GM12878 (cell line): Measurements from ENCODE around the gene ZFHX2. TPM values are rescaled to one million over a fixed set of nuclear protein-coding genes. Genes with fewer than 3 reads are reported as not detected.

Experiments used
- ATAC-seq: fragments of 200-7000 bp; cut with Tn5 transposase; 3 replicates; pipeline ENCODE4 v1.9.1; 2020; ENCODE audit warnings: mild to moderate bottlenecking, moderate library complexity
- BruUV-seq: library from RNA; stranded (reverse); fragments of 400-500 nt; replicated peaks from 2 replicates; lab custom pipeline; 2021; lab: Mats Ljungman, UMichigan
- CTCF ChIA-PET: fragments of 300-600 bp; sonication (Branson Sonifier 250); formaldehyde crosslinking; extraction: SDS; loops from one replicate; lab custom pipeline; 2021; ENCODE audit warnings: inconsistent platforms; lab: Yijun Ruan, JAX
- POLR2A ChIA-PET: fragments of 350-600 bp; formaldehyde crosslinking; extraction: SDS; loops from one replicate; lab custom pipeline; 2021; ENCODE audit warnings: inconsistent platforms; lab: Charles Lee
- RAD21 ChIA-PET: fragments of 300-600 bp; sonication (Branson Sonifier 250); formaldehyde crosslinking; loops from one replicate; lab custom pipeline; 2023; ENCODE audit warnings: antibody characterized with exemption; ENCODE audit not compliant: unreplicated experiment; lab: Charles Lee
- SMC1A ChIA-PET: fragments of 300-600 bp; sonication (Branson Sonifier 250); formaldehyde crosslinking; loops from one replicate; lab custom pipeline; 2023; ENCODE audit not compliant: unreplicated experiment, uncharacterized antibody; lab: Charles Lee
- DNase-seq: peaks from one replicate; pipeline ENCODE4 v3.0.0-alpha.2; 2011; ENCODE audit warnings: low read depth, low spot score
- FAIRE-seq: peaks from 3 replicates; lab custom pipeline; 2011; peaks lifted over from hg19 to GRCh38; lab: Jason Lieb, UNC
- H2AFZ ChIP-seq: 2 replicates; pipeline ENCODE4 v1.6.0; 2011; ENCODE audit warnings: low read depth, low read length, control low read depth; ENCODE audit not compliant: control insufficient read depth
- H3K27ac ChIP-seq: 2 replicates; pipeline ENCODE4 v1.5.1; 2011; ENCODE audit warnings: control low read depth; ENCODE audit not compliant: control insufficient read depth, insufficient read depth
- H3K27me3 ChIP-seq, 2 experiments: replicated peaks in 1 of 2; 2 replicates each; pipeline versions ENCODE4 v1.6.0 to v1.6.1; 2011; ENCODE audit warnings: low read length in 1 of 2; ENCODE audit not compliant: control insufficient read depth in 2 of 2, insufficient read depth in 2 of 2
- H3K36me3 ChIP-seq, 2 experiments: 2 replicates each; pipeline ENCODE4 v1.5.1; 2011; ENCODE audit warnings: low read length in 1 of 2; ENCODE audit not compliant: control insufficient read depth in 2 of 2, insufficient read depth in 2 of 2
- H3K4me1 ChIP-seq: 2 replicates; pipeline ENCODE4 v1.6.1; 2011; ENCODE audit warnings: mild to moderate bottlenecking, low read length, moderate library complexity, mixed read lengths; ENCODE audit not compliant: control insufficient read depth, insufficient read depth
- H3K4me2 ChIP-seq: 2 replicates; pipeline ENCODE4 v1.6.0; 2011; ENCODE audit warnings: control low read depth; ENCODE audit not compliant: control insufficient read depth, insufficient read depth
- H3K4me3 ChIP-seq: fragments of 200-600 bp; sonication (generic); 2 replicates; pipeline ENCODE4 v1.5.1; 2016
- H3K79me2 ChIP-seq: 2 replicates; pipeline ENCODE4 v1.6.0; 2011; ENCODE audit warnings: low read length; ENCODE audit not compliant: control insufficient read depth, insufficient read depth
- H3K9ac ChIP-seq: 2 replicates; pipeline ENCODE4 v1.8.0; 2011; ENCODE audit warnings: low read length, control low read depth, mixed read lengths; ENCODE audit not compliant: control insufficient read depth, insufficient read depth
- H3K9me3 ChIP-seq: replicated peaks from 3 replicates; pipeline ENCODE4 v1.5.1; 2011; ENCODE audit warnings: mild to moderate bottlenecking, low read length; ENCODE audit not compliant: control insufficient read depth, insufficient read depth
- H4K20me1 ChIP-seq: 2 replicates; pipeline ENCODE4 v1.6.0; 2011; ENCODE audit not compliant: control insufficient read depth, insufficient read depth
- GABPA ChIP-seq: IDR thresholded peaks from 2 replicates; pipeline ENCODE4 v1.6.1; 2014; ENCODE audit warnings: antibody characterized with exemption, low read depth, mild to moderate bottlenecking, inconsistent platforms
- GATAD2B ChIP-seq: fragments of 450-650 bp; conservative IDR thresholded peaks from 2 replicates; pipeline ENCODE4 v1.6.1; 2017; ENCODE audit warnings: low read depth, mild to moderate bottlenecking, moderate library complexity
- IKZF2 ChIP-seq, 2 experiments: fragments of 450-650 bp; IDR thresholded peaks; 2 replicates each; pipeline ENCODE4 v1.6.1; 2017; ENCODE audit warnings: mild to moderate bottlenecking in 2 of 2, moderate library complexity in 2 of 2
- NR2C1 ChIP-seq: fragments of 450-650 bp; IDR thresholded peaks from 2 replicates; pipeline ENCODE4 v1.6.1; 2017; ENCODE audit warnings: antibody characterized with exemption, mild to moderate bottlenecking, moderate library complexity
- PAX8 ChIP-seq: fragments of 450-650 bp; IDR thresholded peaks from 2 replicates; pipeline ENCODE4 v1.6.1; 2017; ENCODE audit warnings: mild to moderate bottlenecking, moderate library complexity
- RUNX3 ChIP-seq: IDR thresholded peaks from 2 replicates; pipeline ENCODE4 v1.6.1; 2012; ENCODE audit warnings: low read length, inconsistent platforms
- SIN3A ChIP-seq: IDR thresholded peaks from 2 replicates; pipeline ENCODE4 v1.6.1; 2012; ENCODE audit warnings: low read depth, low read length, improper control_type of control experiment
- ZBED1 ChIP-seq: IDR thresholded peaks from 2 replicates; pipeline ENCODE4 v1.6.1; 2016; ENCODE audit warnings: borderline replicate concordance
- WGBS: methylation state at CpG from one replicate; pipeline ENCODE4 v1.1.6; 2016; ENCODE audit warnings: low lambda C conversion rate; ENCODE audit not compliant: insufficient replicate concordance, insufficient coverage; ENCODE audit errors: missing lambda C conversion rate; 5-methylcytosine and 5-hydroxymethylcytosine counted together
- in situ Hi-C: fragments of 300-500 bp; cut with MboI; formaldehyde crosslinking; loops from 9 replicates; pipeline ENCODE4 v1.14.3; 2018; ENCODE audit warnings: mixed read lengths
- intact Hi-C: fragments of 100-400 bp; cut with micrococcal nuclease; formaldehyde crosslinking; loops from one replicate; pipeline ENCODE4 v1.14.2; 2022; ENCODE audit not compliant: unreplicated experiment
- polyA plus RNA-seq, 11 experiments: library from polyadenylated mRNA; depleted of rRNA in 4 of 11; unstranded in 6 of 11; stranded (reverse) in 5 of 11; fragments of >200 nt; fragmentation: Nextera tagmentation in 4 of 11; fragmentation: Illumina TruSeq in 1 of 11; extraction: Ambion mirVana in 4 of 11; extraction: Trizol in 1 of 11; gene quantifications; 1 replicate in 1 of 11; 2 replicates in 10 of 11; pipeline versions ENCODE4 v1.2.1 to v1.2.3, GENCODE V29; 2011 to 2016; ENCODE audit warnings: inconsistent platforms in 2 of 11, missing spikeins in 2 of 11, low read depth in 1 of 11
- total RNA-seq, 4 experiments: library from RNA; depleted of rRNA in 3 of 4; stranded (reverse); fragments of >200 nt in 3 of 4; fragmentation: Illumina TruSeq in 1 of 4; extraction: Trizol in 1 of 4; gene quantifications; 2 replicates each; pipeline versions ENCODE4 v1.2.1 to v1.2.3, GENCODE V29; 2013 to 2021
- TF ChIP-seq, protein P1 (sequence below): IDR thresholded peaks from 2 replicates; pipeline ENCODE4 v1.6.1; 2011; ENCODE audit warnings: borderline replicate concordance, low read depth, mild to moderate bottlenecking, moderate library complexity, low read length; ENCODE audit not compliant: insufficient read depth, poor library complexity, severe bottlenecking
- TF ChIP-seq, protein P2 (sequence below): fragments of 150-350 bp; IDR thresholded peaks from 2 replicates; pipeline ENCODE4 v1.6.1; 2014; ENCODE audit warnings: mild to moderate bottlenecking, low read depth, low read length

Gene ZFHX2
- total and polyA plus RNA-seq, 10 of the 15 experiments (the other 5 are each of a cell fraction or from before 2014, with no cell fraction given): 0.27 to 2.2 (median 0.55) TPM

DNA sequence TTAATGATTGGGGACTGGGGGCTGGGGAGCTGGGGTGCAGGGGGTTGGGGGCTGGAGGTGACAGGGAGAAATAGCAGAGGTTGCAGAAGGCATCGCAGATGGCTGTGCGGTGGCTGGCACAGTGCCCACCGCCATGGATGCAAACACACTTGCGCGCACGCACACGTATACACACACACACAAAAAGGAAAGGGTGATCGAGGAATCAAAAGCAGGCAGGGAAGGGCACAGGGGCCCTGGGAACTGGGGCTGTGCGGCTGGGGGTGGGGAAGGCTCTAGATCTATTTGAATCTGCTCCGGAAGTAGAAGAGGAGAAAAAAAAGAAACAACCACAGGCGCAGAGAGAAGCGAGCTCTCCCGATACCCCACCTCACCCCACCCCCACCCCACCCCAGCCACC is 39.4 kb downstream of the ZFHX2 start (continued):
- TF ChIP-seq, protein P1, sequence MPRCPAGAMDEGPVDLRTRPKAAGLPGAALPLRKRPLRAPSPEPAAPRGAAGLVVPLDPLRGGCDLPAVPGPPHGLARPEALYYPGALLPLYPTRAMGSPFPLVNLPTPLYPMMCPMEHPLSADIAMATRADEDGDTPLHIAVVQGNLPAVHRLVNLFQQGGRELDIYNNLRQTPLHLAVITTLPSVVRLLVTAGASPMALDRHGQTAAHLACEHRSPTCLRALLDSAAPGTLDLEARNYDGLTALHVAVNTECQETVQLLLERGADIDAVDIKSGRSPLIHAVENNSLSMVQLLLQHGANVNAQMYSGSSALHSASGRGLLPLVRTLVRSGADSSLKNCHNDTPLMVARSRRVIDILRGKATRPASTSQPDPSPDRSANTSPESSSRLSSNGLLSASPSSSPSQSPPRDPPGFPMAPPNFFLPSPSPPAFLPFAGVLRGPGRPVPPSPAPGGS: no peak

DNA sequence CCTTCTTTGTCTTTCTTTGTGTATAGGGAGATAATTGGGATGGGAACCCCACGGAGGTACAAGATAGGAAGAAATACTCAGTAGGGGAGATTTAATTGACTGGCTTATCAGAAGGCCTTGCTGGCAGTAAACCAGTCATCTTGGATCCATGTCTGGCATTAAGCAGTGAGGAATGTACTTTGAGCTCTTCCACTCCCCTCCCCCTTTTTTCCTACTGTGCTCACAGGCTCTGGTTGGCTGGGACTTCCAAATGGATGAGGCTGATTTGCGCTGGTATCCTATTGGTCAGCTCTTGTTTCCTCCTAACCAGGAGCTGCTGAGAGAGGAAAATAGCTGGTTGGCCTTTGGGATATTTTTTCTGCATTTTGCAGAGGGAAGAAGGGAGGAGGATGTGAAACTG is 57.3 kb downstream of the ZFHX2 start:
- POLR2A ChIA-PET: no interaction called here
- no TSS peak for BruUV-seq
- Histone ChIP-seq H3K79me2 (no peaks in the 10 kb centered on the region), H3K27me3 (no peaks in the 10 kb centered on the region), H3K9me3 (no peaks in the 10 kb centered on the region), H2AFZ (no peak overlapping the region)
- no peak for FAIRE-seq
- TF ChIP-seq, protein P2, sequence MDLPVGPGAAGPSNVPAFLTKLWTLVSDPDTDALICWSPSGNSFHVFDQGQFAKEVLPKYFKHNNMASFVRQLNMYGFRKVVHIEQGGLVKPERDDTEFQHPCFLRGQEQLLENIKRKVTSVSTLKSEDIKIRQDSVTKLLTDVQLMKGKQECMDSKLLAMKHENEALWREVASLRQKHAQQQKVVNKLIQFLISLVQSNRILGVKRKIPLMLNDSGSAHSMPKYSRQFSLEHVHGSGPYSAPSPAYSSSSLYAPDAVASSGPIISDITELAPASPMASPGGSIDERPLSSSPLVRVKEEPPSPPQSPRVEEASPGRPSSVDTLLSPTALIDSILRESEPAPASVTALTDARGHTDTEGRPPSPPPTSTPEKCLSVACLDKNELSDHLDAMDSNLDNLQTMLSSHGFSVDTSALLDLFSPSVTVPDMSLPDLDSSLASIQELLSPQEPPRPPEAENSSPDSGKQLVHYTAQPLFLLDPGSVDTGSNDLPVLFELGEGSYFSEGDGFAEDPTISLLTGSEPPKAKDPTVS: no peak
- TF ChIP-seq GATAD2B (no peak), GABPA (no peak), ZBED1 (no peak), PAX8 (no peak), NR2C1 (no peak), RUNX3 (no peak), SIN3A (no peak), IKZF2 (IDR thresholded peaks at IDR 0.05) (no peak)
- TF ChIP-seq, all 136 proteins: peak for 0
- ChIA-PET RAD21 (no interaction called here), SMC1A (no interaction called here), CTCF (interaction anchor here (0.7 to 4.4 kb wide), 2 partner anchors 15 to 44 kb away, joined by 3 to 26 read pairs; no protein-coding TSS in a partner anchor)
- 100% methylated on average over 2 of the region's 2 CpGs for WGBS
- ATAC-seq (no peak), DNase-seq (no peak)
- in situ Hi-C loops (no loop called here), intact Hi-C loops (no loop called here)
- Histone ChIP-seq H3K4me3 (no peak overlapping the region), H3K4me2 (no peak overlapping the region), H3K27ac (no peak overlapping the region), H3K9ac (no peak overlapping the region), H3K4me1 (no peaks in the 10 kb centered on the region), H3K36me3 (no peaks in the 10 kb centered on the region; a peak in 1 of 4 replicates), H4K20me1 (no peaks in the 10 kb centered on the region)
